K562 (cell line): ENCODE measurements around the gene BFSP2.

Source experiments
- EZH2 ChIP-seq: IDR thresholded peaks from 2 replicates; pipeline ENCODE4 v1.6.1; 2012; ENCODE audit warnings: low read depth, mild to moderate bottlenecking, inconsistent platforms, low read length, borderline replicate concordance
- HES1 ChIP-seq: fragments of 450-650 bp; IDR thresholded peaks from 2 replicates; pipeline ENCODE4 v1.6.1; 2016; ENCODE audit warnings: low read depth, mild to moderate bottlenecking, moderate library complexity
- KDM5B ChIP-seq: fragments of 200-600 bp; sonication (generic); IDR thresholded peaks from 2 replicates; pipeline ENCODE4 v1.6.1; 2012; ENCODE audit warnings: low read depth, mild to moderate bottlenecking, moderate library complexity, low read length, control low read depth, inconsistent platforms; ENCODE audit not compliant: insufficient replicate concordance
- POLR2AphosphoS5 ChIP-seq: IDR thresholded peaks from 2 replicates; pipeline ENCODE4 v1.6.1; 2011; ENCODE audit warnings: mild to moderate bottlenecking, low read depth, low read length, moderate library complexity; ENCODE audit not compliant: control insufficient read depth, insufficient read depth
- SETDB1 ChIP-seq: IDR thresholded peaks from one replicate; pipeline ENCODE4 v1.6.1; 2012; ENCODE audit warnings: low read length, control low read depth, inconsistent platforms
- TAF1 ChIP-seq: IDR thresholded peaks from 2 replicates; pipeline ENCODE4 v1.6.1; 2011; ENCODE audit warnings: mild to moderate bottlenecking, low read length, moderate library complexity; ENCODE audit not compliant: insufficient read depth, control insufficient read depth, severe bottlenecking; ENCODE audit errors: extremely low read depth
- ZFP36 ChIP-seq: fragments of 150-350 bp; IDR thresholded peaks from 2 replicates; pipeline ENCODE4 v1.6.1; 2018; ENCODE audit warnings: low read length, low read depth; ENCODE audit not compliant: partially characterized antibody

- TF ChIP-seq TAF1, result no peak
- no peak for TF ChIP-seq EZH2
- no peak for TF ChIP-seq SETDB1
- TF ChIP-seq ZFP36, result no peak
- TF ChIP-seq HES1, result no peak
- no peak for TF ChIP-seq KDM5B
- no peak for TF ChIP-seq POLR2AphosphoS5
Observed at GRCh38 chr3:133461291-133461690, 61.4 kb downstream of the BFSP2 start.
